HepG2 (cell line): ENCODE measurements around the gene FAM98A.

ENCODE experiments used
- CTCF ChIP-seq: sonication (generic); formaldehyde crosslinking; IDR thresholded peaks from 2 replicates; pipeline ENCODE4 v1.5.0; 2020; ENCODE audit warnings: mild to moderate bottlenecking, missing genetic modification reagents, moderate library complexity
- EZH2 ChIP-seq: conservative IDR thresholded peaks from 2 replicates; pipeline ENCODE4 v1.6.1; 2012; ENCODE audit warnings: mild to moderate bottlenecking, low read depth, low read length, moderate library complexity
- HNF4G ChIP-seq, 2 experiments: sonication (generic) in 1 of 2; formaldehyde crosslinking in 1 of 2; IDR thresholded peaks; 2 replicates each; pipeline versions ENCODE4 v1.4.0 to v1.6.1; 2011 to 2020; ENCODE audit warnings: borderline replicate concordance in 2 of 2, low read depth in 2 of 2, mild to moderate bottlenecking in 2 of 2, low read length in 1 of 2, missing genetic modification reagents in 1 of 2, moderate library complexity in 1 of 2
- KAT7 ChIP-seq: IDR thresholded peaks from 2 replicates; pipeline ENCODE4 v1.6.1; 2018; ENCODE audit warnings: borderline replicate concordance, missing compliant biosample characterization
- POLR2A ChIP-seq, 2 experiments: IDR thresholded peaks; 2 replicates each; pipeline ENCODE4 v1.6.1; 2011; ENCODE audit warnings: low read depth in 2 of 2, low read length in 2 of 2, mild to moderate bottlenecking in 1 of 2, moderate library complexity in 1 of 2; ENCODE audit not compliant: insufficient read depth in 1 of 2
- RFX5 ChIP-seq: IDR thresholded peaks from 2 replicates; pipeline ENCODE4 v1.6.1; 2011; ENCODE audit warnings: low read depth, low read length, improper control_type of control experiment
- TAF1 ChIP-seq: sonication (generic); formaldehyde crosslinking; IDR thresholded peaks from 2 replicates; pipeline ENCODE4 v1.4.0; 2020; ENCODE audit warnings: missing genetic modification reagents
- ZFX ChIP-seq: sonication (generic); formaldehyde crosslinking; IDR thresholded peaks from 2 replicates; pipeline ENCODE4 v1.4.0; 2020; ENCODE audit warnings: mild to moderate bottlenecking, low read depth, missing genetic modification reagents, moderate library complexity
- ZNF570 ChIP-seq: sonication (generic); formaldehyde crosslinking; IDR thresholded peaks from 2 replicates; pipeline ENCODE4 v1.4.0; 2020; ENCODE audit warnings: mild to moderate bottlenecking, missing genetic modification reagents, borderline replicate concordance
- ZSCAN20 ChIP-seq: sonication (generic); formaldehyde crosslinking; IDR thresholded peaks from 2 replicates; pipeline ENCODE4 v1.4.0; 2020; ENCODE audit warnings: missing genetic modification reagents, mild to moderate bottlenecking, borderline replicate concordance

GRCh38 chr2:33552758-33553461 lies 46.2 kb downstream of the FAM98A start:
- TF ChIP-seq POLR2A (IDR thresholded peaks at IDR 0.05; ENCODE audit: insufficient read depth in 1 of 2, low read depth in 2 of 2, low read length in 2 of 2) (no peak), CTCF (CRISPR knock-in tag) (no peak), HNF4G (IDR thresholded peaks at IDR 0.05; ENCODE audit: borderline replicate concordance, low read depth, low read length) (no peak), HNF4G (CRISPR knock-in tag; IDR thresholded peaks at IDR 0.05; ENCODE audit: borderline replicate concordance, low read depth) (no peak), TAF1 (CRISPR knock-in tag) (no peak), ZFX (no peak), RFX5 (no peak), KAT7 (CRISPR knock-in tag) (no peak), EZH2 (no peak), ZSCAN20 (CRISPR knock-in tag) (no peak), ZNF570 (no peak)
